ENCODE results near the gene THEMIS. TPM values are rescaled to one million over a fixed set of nuclear protein-coding genes. Genes with fewer than 3 reads are reported as not detected.

Gene THEMIS
- total and polyA plus RNA-seq, 2 donors (not counting 1 experiment from before 2014, with no cell fraction given) = not detected

- TF ChIP-seq EZH2 (IDR thresholded peaks at IDR 0.05; ENCODE audit: low read length, missing control alignments) (no peak), CTCF (conservative IDR thresholded peaks at IDR 0.05 in 1 of 2, IDR thresholded peaks at IDR 0.05 in 1 of 2; ENCODE audit: low read depth in 1 of 2, low read length in 2 of 2) (no peak)
- no peak overlapping the region for H2AFZ ChIP-seq (ENCODE audit: low read length)
Measured at GRCh38 chr6:127768223-127768622, 132.6 kb downstream of the THEMIS start.

GRCh38 chr6:127765949-127766348 is 134.9 kb downstream of the THEMIS start:
- Histone ChIP-seq H3K4me2 (ENCODE audit: extremely low read depth, insufficient read depth, low read length) (no peak overlapping the region), H3K36me3 (ENCODE audit: control insufficient read depth, insufficient read depth, low read length) (no peaks in the 10 kb centered on the region), H3K4me1 (ENCODE audit: control insufficient read depth, extremely low read depth, insufficient read depth, low read length) (no peaks in the 10 kb centered on the region), H3K79me2 (ENCODE audit: control insufficient read depth, insufficient read depth, low read length) (no peaks in the 10 kb centered on the region), H3K9ac (ENCODE audit: insufficient read depth, low read length) (no peak overlapping the region), H3K9me3 (ENCODE audit: control insufficient read depth, insufficient read depth, low read depth, low read length) (no peaks in the 10 kb centered on the region), H3K4me3 (replicated peaks in 1 of 4; ENCODE audit: control extremely low read depth in 1 of 4, insufficient read depth in 1 of 4, low read depth in 3 of 4, low read length in 4 of 4) (no peak overlapping the region), H4K20me1 (ENCODE audit: control insufficient read depth, extremely low read depth, insufficient read depth, low read length) (no peaks in the 10 kb centered on the region), H2AFZ (ENCODE audit: low read length) (no peak overlapping the region), H3K27ac (ENCODE audit: insufficient read depth, low read length) (no peak overlapping the region), H3K27me3 (ENCODE audit: control insufficient read depth, insufficient read depth, low read length) (no peaks in the 10 kb centered on the region)
- DNase-seq (ENCODE audit: low read depth in 2 of 2) = no peak
- TF ChIP-seq CTCF (conservative IDR thresholded peaks at IDR 0.05 in 1 of 2, IDR thresholded peaks at IDR 0.05 in 1 of 2; ENCODE audit: low read depth in 1 of 2, low read length in 2 of 2) (no peak), EZH2 (IDR thresholded peaks at IDR 0.05; ENCODE audit: low read length, missing control alignments) (no peak)

More at GRCh38 chr6:127768223-127768622, 132.6 kb downstream of the THEMIS start:
- Histone ChIP-seq H3K27ac (ENCODE audit: insufficient read depth, low read length) (no peak overlapping the region), H3K9me3 (ENCODE audit: control insufficient read depth, insufficient read depth, low read depth, low read length) (no peaks in the 10 kb centered on the region), H4K20me1 (ENCODE audit: control insufficient read depth, extremely low read depth, insufficient read depth, low read length) (no peaks in the 10 kb centered on the region), H3K36me3 (ENCODE audit: control insufficient read depth, insufficient read depth, low read length) (no peaks in the 10 kb centered on the region), H3K4me1 (ENCODE audit: control insufficient read depth, extremely low read depth, insufficient read depth, low read length) (no peaks in the 10 kb centered on the region), H3K4me3 (replicated peaks in 1 of 4; ENCODE audit: control extremely low read depth in 1 of 4, insufficient read depth in 1 of 4, low read depth in 3 of 4, low read length in 4 of 4) (no peak overlapping the region), H3K27me3 (ENCODE audit: control insufficient read depth, insufficient read depth, low read length) (no peaks in the 10 kb centered on the region), H3K79me2 (ENCODE audit: control insufficient read depth, insufficient read depth, low read length) (no peaks in the 10 kb centered on the region), H3K4me2 (ENCODE audit: extremely low read depth, insufficient read depth, low read length) (no peak overlapping the region), H3K9ac (ENCODE audit: insufficient read depth, low read length) (no peak overlapping the region)
- no peak for DNase-seq (ENCODE audit: low read depth in 2 of 2)

GRCh38 chr6:127762284-127762683 is 138.6 kb downstream of the THEMIS start:
- Histone ChIP-seq H3K27me3 (ENCODE audit: control insufficient read depth, insufficient read depth, low read length) (no peaks in the 10 kb centered on the region), H3K4me1 (ENCODE audit: control insufficient read depth, extremely low read depth, insufficient read depth, low read length) (no peaks in the 10 kb centered on the region), H3K27ac (ENCODE audit: insufficient read depth, low read length) (no peak overlapping the region), H3K79me2 (ENCODE audit: control insufficient read depth, insufficient read depth, low read length) (no peaks in the 10 kb centered on the region), H3K9me3 (ENCODE audit: control insufficient read depth, insufficient read depth, low read depth, low read length) (no peaks in the 10 kb centered on the region), H3K4me2 (ENCODE audit: extremely low read depth, insufficient read depth, low read length) (no peak overlapping the region), H3K9ac (ENCODE audit: insufficient read depth, low read length) (no peak overlapping the region), H3K4me3 (replicated peaks in 1 of 4; ENCODE audit: control extremely low read depth in 1 of 4, insufficient read depth in 1 of 4, low read depth in 3 of 4, low read length in 4 of 4) (no peak overlapping the region), H4K20me1 (ENCODE audit: control insufficient read depth, extremely low read depth, insufficient read depth, low read length) (no peaks in the 10 kb centered on the region), H3K36me3 (ENCODE audit: control insufficient read depth, insufficient read depth, low read length) (no peaks in the 10 kb centered on the region), H2AFZ (ENCODE audit: low read length) (no peak overlapping the region)
- no peak for DNase-seq (ENCODE audit: low read depth in 2 of 2)
- TF ChIP-seq CTCF (conservative IDR thresholded peaks at IDR 0.05 in 1 of 2, IDR thresholded peaks at IDR 0.05 in 1 of 2; ENCODE audit: low read depth in 1 of 2, low read length in 2 of 2) = no peak

Data from fibroblast of lung (primary cell).